CD4-positive, alpha-beta T cell (primary cell): Measurements from ENCODE around the gene GNA12. TPM values are rescaled to one million over a fixed set of nuclear protein-coding genes. Genes with fewer than 3 reads are reported as not detected.

Experiments
- ATAC-seq: fragments of 200-7000 bp; cut with Tn5 transposase; one replicate; pipeline ENCODE4 v1.10.0; 2022; ENCODE audit warnings: mild to moderate bottlenecking; ENCODE audit not compliant: poor library complexity
- CTCF ChIA-PET: fragments of 350-600 bp; sonication (Branson Sonifier 250); formaldehyde crosslinking; loops from one replicate; lab custom pipeline; 2021; ENCODE audit warnings: antibody characterized with exemption, inconsistent platforms; lab: Charles Lee
- POLR2A ChIA-PET: fragments of 350-600 bp; sonication (Branson Sonifier 250); formaldehyde crosslinking; loops from one replicate; lab custom pipeline; 2021; ENCODE audit warnings: antibody characterized with exemption, inconsistent platforms; lab: Charles Lee
- DNase-seq, 14 experiments: peaks; one replicate each; pipeline ENCODE4 v3.0.0-alpha.2; 2013 to 2020; ENCODE audit warnings: mixed read lengths in 2 of 14
- H3K27ac ChIP-seq, 2 donors: one replicate each; pipeline versions ENCODE4 v1.5.1 to v1.7.0; 2013; ENCODE audit warnings: low read length in 2 of 2, low read depth in 1 of 2, mild to moderate bottlenecking in 1 of 2
- H3K27me3 ChIP-seq, 2 experiments: 1 replicate in 1 of 2; 2 replicates in 1 of 2; pipeline versions ENCODE4 v1.6.1 to v1.7.0; 2013; ENCODE audit warnings: low read length in 2 of 2, control low read depth in 1 of 2, mild to moderate bottlenecking in 1 of 2, moderate library complexity in 1 of 2; ENCODE audit not compliant: insufficient read depth in 2 of 2, control insufficient read depth in 1 of 2
- H3K36me3 ChIP-seq: one replicate; pipeline ENCODE4 v1.6.1; 2013; ENCODE audit warnings: low read length, control low read depth; ENCODE audit not compliant: insufficient read depth
- H3K4me1 ChIP-seq: one replicate; pipeline ENCODE4 v1.6.1; 2013; ENCODE audit warnings: low read length, control low read depth; ENCODE audit not compliant: insufficient read depth
- H3K4me3 ChIP-seq: one replicate; pipeline ENCODE4 v1.5.1; 2013; ENCODE audit warnings: mild to moderate bottlenecking, low read length, moderate library complexity
- H3K9me3 ChIP-seq, 2 experiments: 1 replicate in 1 of 2; 2 replicates in 1 of 2; pipeline versions ENCODE4 v1.6.1 to v1.7.0; 2013; ENCODE audit warnings: low read length in 2 of 2, mild to moderate bottlenecking in 2 of 2, control low read depth in 1 of 2, moderate library complexity in 1 of 2; ENCODE audit not compliant: control insufficient read depth in 1 of 2, insufficient read depth in 1 of 2
- H3K27ac Mint-ChIP-seq: one replicate; pipeline ENCODE4 v1.8.0; 2020; ENCODE audit warnings: mixed read lengths
- H3K27me3 Mint-ChIP-seq: one replicate; pipeline ENCODE4 v1.8.0; 2021; ENCODE audit warnings: mixed read lengths
- H3K36me3 Mint-ChIP-seq: one replicate; pipeline ENCODE4 v1.8.0; 2021; ENCODE audit warnings: low read depth, mixed read lengths
- H3K4me1 Mint-ChIP-seq: one replicate; pipeline ENCODE4 v1.8.0; 2021; ENCODE audit warnings: low read depth, mixed read lengths
- H3K4me3 Mint-ChIP-seq: one replicate; pipeline ENCODE4 v1.8.0; 2020; ENCODE audit warnings: mild to moderate bottlenecking, mixed read lengths
- H3K9me3 Mint-ChIP-seq: one replicate; pipeline ENCODE4 v1.8.0; 2020; ENCODE audit warnings: mixed read lengths
- CTCF ChIP-seq: fragments of 200-600 bp; IDR thresholded peaks from one replicate; pipeline ENCODE4 v1.8.0; 2022; ENCODE audit warnings: antibody characterized with exemption, mild to moderate bottlenecking
- intact Hi-C, 2 experiments: fragments of 100-400 bp; cut with DNase I in 1 of 2; cut with micrococcal nuclease in 1 of 2; formaldehyde crosslinking; loops; one replicate each; pipeline versions ENCODE4 v1.15.1 to v1.9.0; 2023 to 2025; cut with DNase I, micrococcal nuclease
- total RNA-seq, 174 experiments: library from RNA in 2 of 174; stranded (reverse) in 2 of 174; gene quantifications; one replicate each; pipeline ENCODE4 v1.2.3 and lab custom pipeline; 2021 to 2026

The GNA12 gene
- total RNA-seq, 2 experiments from 2014 or later = 16.0 to 16.1 TPM

GRCh38 chr7:2706685-2707126, 137.4 kb downstream of the GNA12 start:
- H3K4me3 Mint-ChIP-seq = no peak overlapping the region
- no peak overlapping the region for H3K27ac ChIP-seq
- no peak overlapping the region for H3K4me3 ChIP-seq
- intact Hi-C loops = no loop called here
- H3K4me1 Mint-ChIP-seq = peaks cover 21% of the 10 kb centered on the region
- no peaks in the 10 kb centered on the region for H3K9me3 Mint-ChIP-seq
- no peaks in the 10 kb centered on the region for H3K9me3 ChIP-seq
- DNase-seq = no peak
- H3K36me3 ChIP-seq = no peaks in the 10 kb centered on the region
- ChIA-PET POLR2A (no interaction called here), CTCF (interaction anchor here (1.2 kb wide), 2 partner anchors 12 to 255 kb away, joined by 3 to 6 read pairs; no protein-coding TSS in a partner anchor)
- no peak for ATAC-seq
- H3K27me3 Mint-ChIP-seq = no peaks in the 10 kb centered on the region
- no peak for TF ChIP-seq CTCF
- H3K27me3 ChIP-seq = no peaks in the 10 kb centered on the region
- H3K27ac Mint-ChIP-seq = no peak overlapping the region
- H3K36me3 Mint-ChIP-seq = no peaks in the 10 kb centered on the region
- H3K4me1 ChIP-seq = peaks cover 29% of the 10 kb centered on the region

- H3K4me3 Mint-ChIP-seq = no peak overlapping the region
- Histone ChIP-seq H3K9me3 (no peaks in the 10 kb centered on the region), H3K4me1 (peaks cover 17% of the 10 kb centered on the region), H3K27ac (no peak overlapping the region), H3K27me3 (no peaks in the 10 kb centered on the region), H3K36me3 (no peaks in the 10 kb centered on the region), H3K4me3 (no peak overlapping the region)
- H3K27me3 Mint-ChIP-seq = no peaks in the 10 kb centered on the region
- ATAC-seq (no peak), DNase-seq (no peak)
- intact Hi-C loops = no loop called here
- H3K36me3 Mint-ChIP-seq = no peaks in the 10 kb centered on the region
- CTCF ChIA-PET = interaction anchor here (1.0 kb wide), 1 partner anchor 35 kb away, joined by 5 read pairs; no protein-coding TSS in a partner anchor
- no peak for TF ChIP-seq CTCF
- H3K4me1 Mint-ChIP-seq = peaks cover 13% of the 10 kb centered on the region
- no peak overlapping the region for H3K27ac Mint-ChIP-seq
- POLR2A ChIA-PET = interaction anchor here (0.5 kb wide), 1 partner anchor 1876 kb away, joined by 3 read pairs; no protein-coding TSS in a partner anchor
- H3K9me3 Mint-ChIP-seq = no peaks in the 10 kb centered on the region
Observed at GRCh38 chr7:2705371-2706096, 138.6 kb downstream of the GNA12 start.

- ChIA-PET CTCF (interaction anchor here (1.3 kb wide), 1 partner anchor 32 kb away, joined by 4 read pairs; no protein-coding TSS in a partner anchor), POLR2A (no interaction called here)
- Histone ChIP-seq H3K9me3 (no peaks in the 10 kb centered on the region), H3K4me1 (peaks cover 21% of the 10 kb centered on the region), H3K27me3 (no peaks in the 10 kb centered on the region), H3K27ac (no peak overlapping the region), H3K4me3 (no peak overlapping the region), H3K36me3 (no peaks in the 10 kb centered on the region)
- H3K4me1 Mint-ChIP-seq = peaks cover 22% of the 10 kb centered on the region
- H3K27me3 Mint-ChIP-seq = no peaks in the 10 kb centered on the region
- no peak overlapping the region for H3K27ac Mint-ChIP-seq
- TF ChIP-seq CTCF = no peak
- H3K4me3 Mint-ChIP-seq = no peak overlapping the region
- ATAC-seq (no peak), DNase-seq (no peak)
- no peaks in the 10 kb centered on the region for H3K9me3 Mint-ChIP-seq
- no peaks in the 10 kb centered on the region for H3K36me3 Mint-ChIP-seq
- intact Hi-C loops = no loop called here
Observed at GRCh38 chr7:2702594-2702957, 141.5 kb downstream of the GNA12 start.
